OCI-LY3 (cell line): Measurements from ENCODE around the gene ARHGEF16.

ENCODE experiments used
- H2AFZ ChIP-seq: fragments of 200-600, 300-600 bp; shearing (Covaris generic); 2 replicates; pipeline ENCODE4 v1.6.0; 2014; ENCODE audit warnings: antibody characterized with exemption, low read depth, low read length
- H3K27ac ChIP-seq: fragments of 200-600, 300-600 bp; sonication (generic); 2 replicates; pipeline ENCODE4 v1.5.1; 2014; ENCODE audit warnings: mild to moderate bottlenecking, low read length, moderate library complexity, mixed read lengths
- H3K27me3 ChIP-seq: fragments of 200-600, 300-600 bp; sonication (generic); 2 replicates; pipeline ENCODE4 v1.6.1; 2014; ENCODE audit warnings: low read depth, low read length, mixed read lengths
- H3K36me3 ChIP-seq: fragments of 200-600, 300-600 bp; sonication (generic); replicated peaks from 2 replicates; pipeline ENCODE3; 2014; ENCODE audit warnings: low read depth, low read length, mixed read lengths
- H3K4me1 ChIP-seq: fragments of 300-600, 200-600 bp; sonication (generic); 2 replicates; pipeline ENCODE4 v1.6.1; 2014; ENCODE audit warnings: low read length, mixed read lengths
- H3K4me2 ChIP-seq: fragments of 200-600, 300-600 bp; sonication (generic); 2 replicates; pipeline ENCODE4 v1.6.1; 2014; ENCODE audit warnings: low read length, mixed read lengths
- H3K4me3 ChIP-seq: fragments of 300-600, 200-600 bp; sonication (generic); 2 replicates; pipeline ENCODE4 v1.5.1; 2014; ENCODE audit warnings: antibody characterized with exemption, mild to moderate bottlenecking, low read length, moderate library complexity
- H3K79me2 ChIP-seq: fragments of 300-600, 200-600 bp; shearing (Covaris generic); 2 replicates; pipeline ENCODE4 v1.6.1; 2014; ENCODE audit warnings: mild to moderate bottlenecking, low read length, mixed read lengths
- H3K9ac ChIP-seq: fragments of 300-600, 200-600 bp; shearing (Covaris generic); 2 replicates; pipeline ENCODE4 v1.6.0; 2014; ENCODE audit warnings: mild to moderate bottlenecking, low read length, moderate library complexity
- H3K9me3 ChIP-seq: fragments of 200-600, 300-600 bp; shearing (Covaris generic); 2 replicates; pipeline ENCODE4 v1.6.1; 2014; ENCODE audit warnings: low read length, mixed read lengths; ENCODE audit not compliant: insufficient read depth
- H4K20me1 ChIP-seq: fragments of 200-600, 300-600 bp; sonication (generic); 2 replicates; pipeline ENCODE4 v1.6.1; 2016; ENCODE audit warnings: low read length, mixed read lengths; ENCODE audit not compliant: insufficient read depth
- EZH2phosphoT487 ChIP-seq: fragments of 200-600 bp; shearing (Covaris generic); IDR thresholded peaks from 2 replicates; pipeline ENCODE4 v1.6.1; 2018; ENCODE audit warnings: antibody characterized with exemption, mixed run types, low read depth
- TF ChIP-seq, protein P1 (sequence below): fragments of 200-600, 300-600 bp; sonication (generic); IDR thresholded peaks from 2 replicates; pipeline ENCODE4 v1.5.1; 2014; ENCODE audit warnings: antibody characterized with exemption, low read length, low read depth

Gene ARHGEF16

DNA sequence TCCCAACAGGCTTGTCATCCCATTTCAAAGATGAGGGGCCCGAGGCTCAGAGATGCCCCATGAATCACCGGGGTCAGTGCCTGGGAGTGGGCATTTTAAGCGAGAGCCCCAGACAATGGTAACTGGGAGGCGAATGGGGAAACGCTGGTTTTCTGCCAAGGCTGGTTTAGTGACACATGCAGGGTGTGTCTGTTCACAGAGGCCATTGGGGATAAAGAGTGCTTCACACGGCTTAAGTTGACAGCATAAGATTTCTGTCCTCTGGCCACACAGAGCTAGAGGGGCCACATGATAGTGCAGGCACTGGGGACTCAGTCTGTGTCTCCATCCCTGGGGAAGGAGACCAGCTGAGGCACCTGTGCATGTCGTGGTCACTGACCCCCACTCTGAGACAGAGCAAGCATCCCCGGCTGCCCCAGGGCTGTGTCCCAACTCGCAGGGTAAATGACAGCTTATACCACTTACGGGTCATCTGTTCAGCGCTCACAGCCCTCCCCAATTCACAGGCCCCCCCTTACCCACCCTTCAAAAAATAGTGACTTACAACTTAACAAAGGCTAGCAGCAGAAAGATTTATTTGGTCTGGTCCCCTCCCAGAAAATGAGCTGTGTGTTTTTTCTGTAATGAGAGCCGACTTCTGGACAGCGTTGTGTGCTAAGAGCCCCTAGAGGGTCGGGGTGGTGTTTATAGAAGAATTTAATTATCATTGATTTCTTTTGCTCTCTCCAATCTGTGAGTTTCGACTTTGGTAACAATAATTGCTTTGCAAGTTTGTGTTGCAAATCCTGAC is 34.9 kb upstream of the ARHGEF16 start:
- H3K4me3 ChIP-seq = no peak overlapping the region
- TF ChIP-seq EZH2phosphoT487 = no peak
- no peaks in the 10 kb centered on the region for H3K9me3 ChIP-seq
- no peaks in the 10 kb centered on the region for H3K27me3 ChIP-seq
- no peak overlapping the region for H3K27ac ChIP-seq
- no peaks in the 10 kb centered on the region for H3K36me3 ChIP-seq
- H3K4me2 ChIP-seq = no peak overlapping the region
- no peaks in the 10 kb centered on the region for H3K79me2 ChIP-seq
- no peaks in the 10 kb centered on the region for H4K20me1 ChIP-seq
- no peaks in the 10 kb centered on the region for H3K4me1 ChIP-seq
- H2AFZ ChIP-seq = no peak overlapping the region
- no peak overlapping the region for H3K9ac ChIP-seq

DNA sequence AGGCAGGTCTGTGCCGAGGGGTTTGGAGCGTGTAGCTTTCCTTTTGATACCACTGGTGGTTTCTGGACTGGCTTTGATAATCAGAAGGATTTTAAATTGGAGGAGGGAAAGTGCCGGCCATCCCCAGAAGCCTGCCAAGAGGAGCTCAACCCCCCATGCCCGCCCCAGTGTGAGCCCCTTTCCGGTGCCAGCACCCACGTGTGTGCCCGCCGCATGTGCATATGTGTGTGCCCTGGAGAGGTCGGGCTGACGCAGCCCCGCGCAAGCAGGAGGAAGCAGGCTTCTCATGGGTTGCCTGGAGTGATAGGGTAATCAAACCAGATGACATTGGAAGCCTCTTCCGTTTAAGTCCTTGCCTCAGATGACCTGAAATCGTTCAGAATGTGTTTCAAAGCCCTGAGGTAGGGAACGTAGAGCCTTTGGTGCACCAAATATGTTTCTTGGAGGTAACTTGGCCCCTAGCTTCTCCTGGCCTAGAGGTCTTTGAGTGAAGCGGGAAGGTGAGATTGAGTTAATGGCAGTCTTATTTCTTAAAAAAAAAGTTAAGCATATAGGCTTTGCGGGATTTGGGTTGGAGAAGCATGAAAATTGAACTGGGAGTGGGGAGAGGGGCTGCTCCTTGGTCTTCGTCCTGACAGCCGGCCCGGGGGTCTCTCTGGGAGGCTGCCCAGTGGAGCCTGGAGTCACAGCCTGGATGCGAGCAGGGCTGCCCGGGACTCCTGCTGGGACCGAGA is 34.1 kb upstream of the ARHGEF16 start:
- H3K27me3 ChIP-seq = no peaks in the 10 kb centered on the region
- H3K4me1 ChIP-seq = no peaks in the 10 kb centered on the region
- H3K79me2 ChIP-seq = no peaks in the 10 kb centered on the region
- H3K36me3 ChIP-seq = no peaks in the 10 kb centered on the region
- H3K4me2 ChIP-seq = no peak overlapping the region
- no peak overlapping the region for H3K27ac ChIP-seq
- no peak overlapping the region for H2AFZ ChIP-seq
- H3K9me3 ChIP-seq = no peaks in the 10 kb centered on the region
- H4K20me1 ChIP-seq = no peaks in the 10 kb centered on the region
- no peak overlapping the region for H3K4me3 ChIP-seq
- no peak overlapping the region for H3K9ac ChIP-seq
- TF ChIP-seq EZH2phosphoT487 = no peak
- TF ChIP-seq, protein P1, sequence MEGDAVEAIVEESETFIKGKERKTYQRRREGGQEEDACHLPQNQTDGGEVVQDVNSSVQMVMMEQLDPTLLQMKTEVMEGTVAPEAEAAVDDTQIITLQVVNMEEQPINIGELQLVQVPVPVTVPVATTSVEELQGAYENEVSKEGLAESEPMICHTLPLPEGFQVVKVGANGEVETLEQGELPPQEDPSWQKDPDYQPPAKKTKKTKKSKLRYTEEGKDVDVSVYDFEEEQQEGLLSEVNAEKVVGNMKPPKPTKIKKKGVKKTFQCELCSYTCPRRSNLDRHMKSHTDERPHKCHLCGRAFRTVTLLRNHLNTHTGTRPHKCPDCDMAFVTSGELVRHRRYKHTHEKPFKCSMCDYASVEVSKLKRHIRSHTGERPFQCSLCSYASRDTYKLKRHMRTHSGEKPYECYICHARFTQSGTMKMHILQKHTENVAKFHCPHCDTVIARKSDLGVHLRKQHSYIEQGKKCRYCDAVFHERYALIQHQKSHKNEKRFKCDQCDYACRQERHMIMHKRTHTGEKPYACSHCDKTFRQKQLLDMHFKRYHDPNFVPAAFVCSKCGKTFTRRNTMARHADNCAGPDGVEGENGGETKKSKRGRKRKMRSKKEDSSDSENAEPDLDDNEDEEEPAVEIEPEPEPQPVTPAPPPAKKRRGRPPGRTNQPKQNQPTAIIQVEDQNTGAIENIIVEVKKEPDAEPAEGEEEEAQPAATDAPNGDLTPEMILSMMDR = no peak

DNA sequence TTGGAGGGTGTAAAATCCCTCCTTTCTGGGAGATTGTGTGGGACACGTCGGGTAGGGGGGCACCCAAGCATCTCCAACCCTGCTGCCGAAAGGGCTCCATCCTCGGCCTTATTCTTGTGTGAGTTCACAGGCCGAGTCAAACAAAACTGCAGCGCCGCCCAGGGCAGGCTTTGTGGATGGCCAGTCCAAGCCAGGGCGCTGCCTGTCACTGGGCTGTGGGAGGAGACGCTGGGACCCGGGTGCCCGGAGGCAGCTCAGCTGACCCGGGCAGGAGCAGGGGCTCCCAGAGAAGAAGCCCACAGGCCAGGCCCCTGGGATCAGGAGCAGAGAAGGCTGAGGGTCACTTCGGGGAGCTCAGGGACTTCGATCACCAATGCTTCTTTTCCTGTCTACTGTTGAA is 31.8 kb upstream of the ARHGEF16 start:
- TF ChIP-seq EZH2phosphoT487 = no peak
- TF ChIP-seq, protein P1 = no peak
- Histone ChIP-seq H3K79me2 (no peaks in the 10 kb centered on the region), H3K36me3 (no peaks in the 10 kb centered on the region), H3K27ac (no peak overlapping the region), H2AFZ (no peak overlapping the region), H3K27me3 (no peaks in the 10 kb centered on the region), H3K9ac (no peak overlapping the region), H3K4me1 (no peaks in the 10 kb centered on the region), H3K9me3 (no peaks in the 10 kb centered on the region), H3K4me3 (no peak overlapping the region), H3K4me2 (no peak overlapping the region), H4K20me1 (no peaks in the 10 kb centered on the region)

DNA sequence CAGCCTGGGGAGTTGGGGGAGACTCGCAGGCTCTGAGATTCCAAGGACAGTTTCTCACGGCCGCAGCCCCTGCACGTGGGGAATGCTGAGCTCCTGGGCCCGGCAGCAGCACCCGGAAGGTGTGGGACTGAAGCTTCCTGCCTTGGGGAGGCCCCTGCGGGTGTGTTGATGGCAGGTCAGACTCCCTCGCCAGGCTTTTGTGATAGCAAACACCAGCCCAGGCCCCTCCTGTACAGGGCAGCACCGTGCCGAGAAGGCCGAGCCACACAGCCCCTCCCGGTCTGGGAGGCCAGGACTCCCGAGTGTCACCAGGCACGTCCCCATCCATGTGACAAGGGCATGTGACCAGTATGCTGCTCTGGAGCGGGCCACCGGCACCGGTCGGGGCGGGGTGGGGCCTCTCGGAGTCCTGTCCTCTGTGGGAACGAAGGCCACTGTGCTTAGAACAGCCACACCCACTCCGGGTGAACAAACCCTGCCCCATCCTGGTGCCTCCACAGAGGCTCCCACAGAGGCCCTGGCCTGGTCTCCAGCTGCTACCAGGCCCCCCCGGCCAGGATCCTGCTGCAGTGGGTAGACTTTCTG is 31.1 kb upstream of the ARHGEF16 start:
- Histone ChIP-seq H3K9ac (no peak overlapping the region), H3K9me3 (no peaks in the 10 kb centered on the region), H3K4me1 (no peaks in the 10 kb centered on the region), H3K79me2 (no peaks in the 10 kb centered on the region), H3K4me2 (no peak overlapping the region), H3K4me3 (no peak overlapping the region), H3K27me3 (no peaks in the 10 kb centered on the region), H3K27ac (no peak overlapping the region), H2AFZ (no peak overlapping the region), H4K20me1 (no peaks in the 10 kb centered on the region), H3K36me3 (no peaks in the 10 kb centered on the region)
- TF ChIP-seq EZH2phosphoT487 = no peak
- TF ChIP-seq, protein P1 = no peak
